ENCODE data around the gene TOMM70. TPM values are rescaled to one million over a fixed set of nuclear protein-coding genes. Genes with fewer than 3 reads are reported as not detected.

The TOMM70 gene
- 43.0 and 45.9 TPM in 2 replicates for total RNA-seq

GRCh38 chr3:100400780-100401673, at the start of gene TOMM70, which contains the start of gene LNP1:
Gene TOMM70 (minus strand): TSS chr3:100401089. CDS start chr3:100400949, 140 bp downstream.
Gene LNP1 (plus strand): TSS chr3:100401539. CDS start chr3:100429730, 28,191 bp downstream.

GRCh38 chr3:100334488-100335351, 66.2 kb downstream of the TOMM70 start, which contains the start of gene NIT2:
Gene NIT2 (plus strand): TSS chr3:100334757. CDS start chr3:100334792, 35 bp downstream.

Other genes with a start within 250 kb of the TOMM70 start
- 84.6 and 85.2 TPM in 2 replicates for gene TBC1D23, start 140.1 kb downstream of the TOMM70 start, total RNA-seq
- gene NIT2, start 66.3 kb downstream of the TOMM70 start, total RNA-seq = 10.8 and 13.1 TPM in 2 replicates
- gene LNP1, start 450 bp upstream of the TOMM70 start, total RNA-seq = 4.0 and 4.2 TPM in 2 replicates
- gene TMEM45A, start 91.5 kb upstream of the TOMM70 start, total RNA-seq = 44.2 and 104 TPM in 2 replicates
- gene ADGRG7, start 208.5 kb upstream of the TOMM70 start, total RNA-seq = not detected in 2 replicates